Endodermal cell (in vitro differentiated cells): ENCODE results near the gene MYO7B. TPM values are rescaled to one million over a fixed set of nuclear protein-coding genes. Genes with fewer than 3 reads are reported as not detected.

ENCODE experiments used
- DNase-seq: peaks from one replicate; pipeline ENCODE4 v3.0.0-alpha.2; 2017
- H3K27ac ChIP-seq: 2 replicates; pipeline ENCODE4 v1.5.1; 2013; ENCODE audit warnings: mild to moderate bottlenecking, low read depth, low read length, moderate library complexity
- H3K27me3 ChIP-seq: 2 replicates; pipeline ENCODE4 v1.6.1; 2013; ENCODE audit warnings: mild to moderate bottlenecking, low read length, moderate library complexity; ENCODE audit not compliant: insufficient read depth, control insufficient read depth, poor library complexity, severe bottlenecking
- H3K36me3 ChIP-seq: 2 replicates; pipeline ENCODE4 v1.7.0; 2013; ENCODE audit warnings: mild to moderate bottlenecking, low read length, moderate library complexity; ENCODE audit not compliant: control insufficient read depth, insufficient read depth
- H3K4me1 ChIP-seq: one replicate; pipeline ENCODE4 v1.7.0; 2013; ENCODE audit warnings: low read length; ENCODE audit not compliant: control insufficient read depth, insufficient read depth
- H3K4me3 ChIP-seq: 2 replicates; pipeline ENCODE4 v1.5.1; 2013; ENCODE audit warnings: mild to moderate bottlenecking, low read length, moderate library complexity
- H3K9ac ChIP-seq: 2 replicates; pipeline ENCODE4 v1.6.1; 2013; ENCODE audit warnings: mild to moderate bottlenecking, low read length, moderate library complexity; ENCODE audit not compliant: poor library complexity, severe bottlenecking; ENCODE audit errors: extremely low read depth
- H3K9me3 ChIP-seq: 2 replicates; pipeline ENCODE4 v1.6.1; 2013; ENCODE audit warnings: mild to moderate bottlenecking, low read length, moderate library complexity; ENCODE audit not compliant: control insufficient read depth
- H3K27ac Mint-ChIP-seq: 2 replicates; pipeline ENCODE4 v1.8.0; 2020; ENCODE audit warnings: mixed read lengths
- H3K27me3 Mint-ChIP-seq: 2 replicates; pipeline ENCODE4 v1.8.0; 2021; ENCODE audit warnings: mild to moderate bottlenecking, mixed read lengths; ENCODE audit not compliant: insufficient read depth
- H3K36me3 Mint-ChIP-seq: 2 replicates; pipeline ENCODE4 v1.8.0; 2020; ENCODE audit warnings: low read depth, mixed read lengths
- H3K4me1 Mint-ChIP-seq: 2 replicates; pipeline ENCODE4 v1.8.0; 2020; ENCODE audit warnings: mixed read lengths
- H3K4me3 Mint-ChIP-seq: 2 replicates; pipeline ENCODE4 v1.8.0; 2020; ENCODE audit warnings: mild to moderate bottlenecking, moderate library complexity, mixed read lengths
- H3K9me3 Mint-ChIP-seq: 2 replicates; pipeline ENCODE4 v1.8.0; 2020; ENCODE audit warnings: mild to moderate bottlenecking, mixed read lengths
- WGBS, 2 experiments: methylation state at CpG; one replicate each; pipeline versions ENCODE4 v1.1.5 to v1.1.7; 2013; ENCODE audit warnings: missing lambda C conversion rate in 2 of 2, mixed read lengths in 1 of 2; ENCODE audit not compliant: insufficient coverage in 1 of 2, insufficient read length in 1 of 2; 5-methylcytosine and 5-hydroxymethylcytosine counted together
- total RNA-seq, 2 donors: library from RNA; stranded (reverse); fragmentation: NEBNext Ultra II Directional in 1 of 2; extraction: Animal tissue kit (Norgen Biotek cat#: 25700) in 1 of 2; gene quantifications; 2 replicates in 1 of 2; 3 replicates in 1 of 2; pipeline ENCODE4 v1.2.1, GENCODE V29; 2021
- TF ChIP-seq, protein P1 (sequence below): fragments of 200-600 bp; sonication (generic); conservative IDR thresholded peaks from 2 replicates; pipeline ENCODE4 v1.5.0; 2021; ENCODE audit warnings: antibody characterized with exemption, mild to moderate bottlenecking

The MYO7B gene
- total RNA-seq, 2 donors from 2014 or later = 0.11 TPM; not detected in 1

DNA sequence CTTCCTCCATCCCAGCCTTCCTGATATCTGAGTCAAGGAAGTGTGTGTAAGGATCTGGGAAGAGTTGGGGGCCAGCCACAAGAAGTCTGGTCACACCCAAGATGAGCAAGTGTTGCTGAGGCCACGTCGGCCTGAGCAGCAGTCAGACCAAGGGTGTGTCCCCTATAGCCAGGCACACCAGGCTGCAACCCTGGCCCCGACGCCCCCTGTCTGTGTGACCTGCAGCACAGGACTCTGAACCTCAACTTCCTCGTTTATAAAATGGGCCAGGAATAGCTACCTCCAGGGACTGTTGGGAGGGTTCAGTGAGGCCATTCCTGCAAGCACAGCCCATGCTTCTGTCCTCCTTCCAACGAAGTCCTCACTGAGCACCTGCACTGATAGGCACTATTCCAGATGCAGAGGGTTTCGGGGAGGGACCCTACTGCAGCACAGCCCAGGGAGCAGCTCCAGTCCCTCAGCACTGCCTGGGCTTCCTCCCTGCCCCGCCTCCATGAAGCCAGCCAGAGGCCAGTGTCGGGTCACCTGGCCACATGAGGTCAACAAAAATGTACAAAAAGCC lies 126.5 kb downstream of the MYO7B start:
- TF ChIP-seq, protein P1, sequence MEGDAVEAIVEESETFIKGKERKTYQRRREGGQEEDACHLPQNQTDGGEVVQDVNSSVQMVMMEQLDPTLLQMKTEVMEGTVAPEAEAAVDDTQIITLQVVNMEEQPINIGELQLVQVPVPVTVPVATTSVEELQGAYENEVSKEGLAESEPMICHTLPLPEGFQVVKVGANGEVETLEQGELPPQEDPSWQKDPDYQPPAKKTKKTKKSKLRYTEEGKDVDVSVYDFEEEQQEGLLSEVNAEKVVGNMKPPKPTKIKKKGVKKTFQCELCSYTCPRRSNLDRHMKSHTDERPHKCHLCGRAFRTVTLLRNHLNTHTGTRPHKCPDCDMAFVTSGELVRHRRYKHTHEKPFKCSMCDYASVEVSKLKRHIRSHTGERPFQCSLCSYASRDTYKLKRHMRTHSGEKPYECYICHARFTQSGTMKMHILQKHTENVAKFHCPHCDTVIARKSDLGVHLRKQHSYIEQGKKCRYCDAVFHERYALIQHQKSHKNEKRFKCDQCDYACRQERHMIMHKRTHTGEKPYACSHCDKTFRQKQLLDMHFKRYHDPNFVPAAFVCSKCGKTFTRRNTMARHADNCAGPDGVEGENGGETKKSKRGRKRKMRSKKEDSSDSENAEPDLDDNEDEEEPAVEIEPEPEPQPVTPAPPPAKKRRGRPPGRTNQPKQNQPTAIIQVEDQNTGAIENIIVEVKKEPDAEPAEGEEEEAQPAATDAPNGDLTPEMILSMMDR = no peak
- 89 to 95% methylated on average over 6 to 9 of the region's 9 CpGs for WGBS, 2 experiments
- H3K4me1 ChIP-seq = peaks cover 6% of the 10 kb centered on the region
- Mint-ChIP-seq H3K27ac (no peak overlapping the region), H3K9me3 (peaks cover 4% of the 10 kb centered on the region), H3K36me3 (peaks cover 4% of the 10 kb centered on the region), H3K27me3 (peaks cover 34% of the 10 kb centered on the region), H3K4me1 (peaks cover 20% of the 10 kb centered on the region), H3K4me3 (no peak overlapping the region)
- H3K9me3 ChIP-seq = peaks cover 6% of the 10 kb centered on the region
- no peak overlapping the region for H3K4me3 ChIP-seq
- H3K27me3 ChIP-seq = peaks cover 17% of the 10 kb centered on the region
- DNase-seq = peak; percentile 50
- no peak overlapping the region for H3K27ac ChIP-seq
- no peak overlapping the region for H3K9ac ChIP-seq
- peaks cover 5% of the 10 kb centered on the region for H3K36me3 ChIP-seq

DNA sequence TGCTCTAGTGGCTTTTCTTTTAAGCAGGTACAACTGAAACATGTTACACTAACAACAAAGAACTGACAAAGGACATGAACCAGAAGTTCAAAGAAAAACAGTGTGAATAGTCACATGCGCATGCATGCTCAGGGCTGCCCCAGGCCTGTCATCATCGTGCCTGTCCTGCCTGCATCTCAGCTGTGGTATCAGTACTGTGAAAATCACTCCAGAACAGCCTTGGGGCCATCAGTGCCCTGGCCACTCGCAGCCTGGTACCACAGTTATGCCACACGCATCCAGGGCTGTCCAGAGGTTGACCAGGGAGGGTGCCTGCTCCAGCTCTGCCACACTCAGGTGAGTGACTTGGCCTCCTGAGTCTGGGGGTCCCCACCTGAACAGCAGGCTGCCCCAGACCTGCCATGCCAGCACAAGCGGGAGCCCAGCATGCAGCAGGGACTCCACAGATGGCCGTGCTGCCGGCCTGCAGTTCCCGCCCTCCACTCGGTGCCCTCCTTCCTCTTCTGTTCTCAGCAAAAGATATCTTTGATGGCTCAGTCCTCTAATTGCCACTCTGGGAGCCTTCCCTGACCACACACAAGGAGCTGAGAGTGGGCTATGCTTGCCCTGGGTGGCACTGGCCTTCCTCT lies 127.6 kb downstream of the MYO7B start:
- H3K27ac ChIP-seq = no peak overlapping the region
- WGBS, 2 experiments = 88 to 91% methylated on average over 9 of the region's 9 CpGs
- Mint-ChIP-seq H3K4me3 (peak overlapping the region; percentile 51), H3K9me3 (peaks cover 4% of the 10 kb centered on the region), H3K36me3 (peaks cover 4% of the 10 kb centered on the region), H3K4me1 (peaks cover 20% of the 10 kb centered on the region), H3K27ac (no peak overlapping the region), H3K27me3 (peaks cover 37% of the 10 kb centered on the region)
- H3K9me3 ChIP-seq = peaks cover 6% of the 10 kb centered on the region
- peak; percentile 53 for DNase-seq
- H3K36me3 ChIP-seq = peaks cover 5% of the 10 kb centered on the region
- TF ChIP-seq, protein P1 = no peak
- H3K4me1 ChIP-seq = peaks cover 6% of the 10 kb centered on the region
- H3K4me3 ChIP-seq = no peak overlapping the region
- peaks cover 17% of the 10 kb centered on the region for H3K27me3 ChIP-seq
- H3K9ac ChIP-seq = no peak overlapping the region

DNA sequence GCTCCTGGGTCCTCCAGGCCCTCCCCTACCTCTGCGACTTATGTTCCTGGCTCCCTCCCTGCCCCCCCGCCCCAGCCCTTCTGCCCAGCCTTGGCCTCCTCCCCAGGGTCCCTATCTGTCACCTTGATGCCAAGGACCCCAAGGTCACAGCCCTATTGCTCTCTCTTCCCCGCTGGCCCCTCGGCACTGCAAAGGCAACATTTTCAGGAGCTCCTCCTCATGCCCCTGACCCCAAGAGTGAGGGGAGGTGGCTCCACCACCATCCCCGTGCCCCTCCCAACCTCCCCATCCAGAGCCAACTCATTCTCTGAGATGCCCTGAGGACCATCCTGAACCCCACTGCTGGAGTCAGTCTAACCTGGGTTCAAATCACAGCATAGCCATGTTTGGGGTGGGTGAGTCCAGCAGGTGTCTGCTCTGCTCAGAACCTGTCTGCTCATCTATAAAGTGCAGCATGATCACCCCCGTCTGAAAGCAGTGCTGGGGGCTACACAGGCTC lies 128.1 kb downstream of the MYO7B start:
- TF ChIP-seq, protein P1 = no peak
- Mint-ChIP-seq H3K36me3 (peaks cover 4% of the 10 kb centered on the region), H3K9me3 (peaks cover 4% of the 10 kb centered on the region), H3K4me3 (peak overlapping the region; percentile 51), H3K27ac (no peak overlapping the region), H3K27me3 (peaks cover 37% of the 10 kb centered on the region), H3K4me1 (peaks cover 20% of the 10 kb centered on the region)
- Histone ChIP-seq H3K9ac (no peak overlapping the region), H3K27me3 (peaks cover 17% of the 10 kb centered on the region), H3K27ac (no peak overlapping the region), H3K4me3 (no peak overlapping the region), H3K4me1 (peaks cover 6% of the 10 kb centered on the region), H3K9me3 (peaks cover 6% of the 10 kb centered on the region), H3K36me3 (peaks cover 5% of the 10 kb centered on the region)
- peak; percentile 47 for DNase-seq
- 85 to 100% methylated on average over 1 to 6 of the region's 6 CpGs for WGBS, 2 experiments
